ENCODE measurements around the gene MBD3L3. TPM values are rescaled to one million over a fixed set of nuclear protein-coding genes. Genes with fewer than 3 reads are reported as not detected.

Gene MBD3L3
- total RNA-seq, 4 donors from 2014 or later: not detected

DNA sequence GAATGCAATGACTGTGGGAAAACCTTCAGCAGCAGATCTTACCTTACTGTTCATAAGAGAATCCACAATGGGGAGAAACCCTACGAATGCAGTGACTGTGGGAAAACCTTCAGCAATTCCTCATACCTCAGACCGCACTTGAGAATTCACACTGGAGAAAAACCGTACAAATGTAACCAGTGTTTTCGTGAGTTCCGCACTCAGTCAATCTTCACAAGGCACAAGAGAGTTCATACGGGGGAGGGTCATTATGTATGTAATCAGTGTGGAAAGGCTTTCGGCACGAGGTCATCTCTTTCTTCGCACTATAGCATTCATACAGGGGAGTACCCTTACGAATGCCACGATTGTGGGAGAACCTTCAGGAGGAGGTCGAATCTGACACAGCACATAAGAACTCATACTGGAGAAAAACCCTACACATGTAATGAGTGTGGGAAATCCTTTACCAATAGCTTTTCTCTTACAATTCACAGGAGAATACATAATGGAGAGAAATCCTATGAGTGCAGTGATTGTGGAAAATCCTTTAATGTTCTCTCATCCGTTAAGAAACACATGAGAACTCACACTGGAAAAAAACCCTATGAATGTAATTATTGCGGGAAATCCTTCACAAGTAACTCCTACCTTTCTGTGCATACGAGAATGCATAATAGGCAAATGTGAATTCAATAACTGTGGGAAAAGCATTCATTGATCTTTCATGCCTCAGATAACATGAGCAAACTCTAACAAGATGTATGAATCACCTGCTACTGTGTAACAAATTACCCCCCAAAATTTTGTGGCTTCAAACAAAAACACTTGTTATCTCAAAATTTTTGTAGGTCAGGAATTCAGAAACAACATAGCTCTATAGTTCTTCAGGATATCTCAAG lies 24.8 kb upstream of the MBD3L3 start:
- no peaks in the 10 kb centered on the region for H3K4me1 ChIP-seq
- peak overlapping the region in 2 of 4 donors; percentile 3 to 10 for H3K4me3 ChIP-seq
- peaks cover 28 to 84% of the 10 kb centered on the region in 2 donors for H3K36me3 ChIP-seq
- H3K27me3 ChIP-seq: no peaks in the 10 kb centered on the region
- in situ Hi-C loops (cut with MboI; ENCODE audit: low sequenced_read_pairs in 4 of 4) (loop anchor here in 1 of 4 donors (25.0 kb wide), 1 partner anchor 729 kb away; no protein-coding TSS in a partner anchor), intact Hi-C loops (cut with DNase I; ENCODE audit: low total_unique reads) (no loop called here)
- peaks cover 18 to 88% (median 56%) of the 10 kb centered on the region in 3 donors for H3K9me3 ChIP-seq
- TF ChIP-seq, protein P1, sequence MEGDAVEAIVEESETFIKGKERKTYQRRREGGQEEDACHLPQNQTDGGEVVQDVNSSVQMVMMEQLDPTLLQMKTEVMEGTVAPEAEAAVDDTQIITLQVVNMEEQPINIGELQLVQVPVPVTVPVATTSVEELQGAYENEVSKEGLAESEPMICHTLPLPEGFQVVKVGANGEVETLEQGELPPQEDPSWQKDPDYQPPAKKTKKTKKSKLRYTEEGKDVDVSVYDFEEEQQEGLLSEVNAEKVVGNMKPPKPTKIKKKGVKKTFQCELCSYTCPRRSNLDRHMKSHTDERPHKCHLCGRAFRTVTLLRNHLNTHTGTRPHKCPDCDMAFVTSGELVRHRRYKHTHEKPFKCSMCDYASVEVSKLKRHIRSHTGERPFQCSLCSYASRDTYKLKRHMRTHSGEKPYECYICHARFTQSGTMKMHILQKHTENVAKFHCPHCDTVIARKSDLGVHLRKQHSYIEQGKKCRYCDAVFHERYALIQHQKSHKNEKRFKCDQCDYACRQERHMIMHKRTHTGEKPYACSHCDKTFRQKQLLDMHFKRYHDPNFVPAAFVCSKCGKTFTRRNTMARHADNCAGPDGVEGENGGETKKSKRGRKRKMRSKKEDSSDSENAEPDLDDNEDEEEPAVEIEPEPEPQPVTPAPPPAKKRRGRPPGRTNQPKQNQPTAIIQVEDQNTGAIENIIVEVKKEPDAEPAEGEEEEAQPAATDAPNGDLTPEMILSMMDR (IDR thresholded peaks at IDR 0.05 in 4 of 5, conservative IDR thresholded peaks at IDR 0.05 in 1 of 5): no peak
- DNase-seq (no peak), ATAC-seq (no peak)
- no peak overlapping the region for H3K27ac ChIP-seq

DNA sequence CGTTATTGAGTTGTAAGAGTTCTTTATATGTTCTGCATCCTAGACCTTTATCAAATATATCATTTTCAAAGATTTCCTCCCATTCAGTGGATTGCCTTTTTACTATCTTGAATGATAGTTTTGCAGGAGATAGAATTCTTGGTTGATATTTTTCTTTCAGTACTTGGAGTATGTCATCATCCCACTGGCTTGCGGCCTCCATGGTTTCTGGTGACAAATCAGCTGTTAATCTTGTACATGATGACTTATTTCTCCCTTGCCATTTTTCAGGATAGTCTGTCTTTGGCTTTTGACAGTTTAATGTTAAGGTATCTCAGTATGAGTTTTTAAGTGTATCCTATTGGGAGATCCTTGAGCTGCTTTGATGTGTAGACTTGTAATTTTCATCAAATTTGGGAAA lies 19.5 kb upstream of the MBD3L3 start:
- Histone ChIP-seq H3K36me3 (peaks cover 24 to 100% of the 10 kb centered on the region in 2 donors), H3K27ac (no peak overlapping the region), H3K9me3 (peaks cover 5 to 61% (median 28%) of the 10 kb centered on the region in 3 donors), H3K4me3 (peak overlapping the region in 1 of 4 donors; percentile 30), H3K4me1 (no peaks in the 10 kb centered on the region), H3K27me3 (no peaks in the 10 kb centered on the region)
- no peak for TF ChIP-seq POLR2A (IDR thresholded peaks at IDR 0.05)
- TF ChIP-seq, protein P1 (IDR thresholded peaks at IDR 0.05 in 4 of 5, conservative IDR thresholded peaks at IDR 0.05 in 1 of 5): no peak
- DNase-seq (no peak), ATAC-seq (no peak)
- in situ Hi-C loops (cut with MboI; ENCODE audit: low sequenced_read_pairs in 4 of 4): loop anchor here in 1 of 4 donors (25.0 kb wide), 1 partner anchor 734 kb away; no protein-coding TSS in a partner anchor
- intact Hi-C loops (cut with DNase I; ENCODE audit: low total_unique reads): no loop called here

DNA sequence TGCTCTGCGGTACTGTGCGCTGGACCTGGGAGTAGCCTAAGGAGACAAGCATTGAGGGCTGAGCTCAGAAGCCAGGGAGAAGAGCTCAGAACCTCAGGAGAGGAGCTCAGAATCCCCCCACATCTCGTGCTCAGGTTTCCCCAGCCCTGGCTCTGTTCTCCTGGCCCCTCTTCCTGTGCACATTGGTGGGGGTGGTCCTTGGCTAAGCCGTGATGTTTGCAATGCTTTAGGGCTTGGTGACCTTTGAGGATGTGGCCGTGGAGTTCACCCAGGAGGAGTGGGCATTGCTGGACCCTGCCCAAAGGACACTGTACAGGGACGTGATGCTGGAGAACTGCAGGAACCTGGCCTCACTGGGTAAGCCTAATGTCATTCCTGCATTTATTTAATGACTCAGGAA lies 17.7 kb upstream of the MBD3L3 start:
- H3K36me3 ChIP-seq: peaks cover 12 to 100% of the 10 kb centered on the region in 2 donors
- ATAC-seq: no peak
- no peak for DNase-seq
- H3K27me3 ChIP-seq: no peaks in the 10 kb centered on the region
- H3K4me1 ChIP-seq: no peaks in the 10 kb centered on the region
- in situ Hi-C loops (cut with MboI; ENCODE audit: low sequenced_read_pairs in 4 of 4) (loop anchor here in 1 of 4 donors (25.0 kb wide), 1 partner anchor 736 kb away; no protein-coding TSS in a partner anchor), intact Hi-C loops (cut with DNase I; ENCODE audit: low total_unique reads) (no loop called here)
- no peak overlapping the region for H3K4me3 ChIP-seq
- H3K27ac ChIP-seq: no peak overlapping the region
- peaks cover 5 to 42% (median 22%) of the 10 kb centered on the region in 3 donors for H3K9me3 ChIP-seq
- TF ChIP-seq, protein P1 (IDR thresholded peaks at IDR 0.05 in 4 of 5, conservative IDR thresholded peaks at IDR 0.05 in 1 of 5): no peak
- TF ChIP-seq POLR2A (IDR thresholded peaks at IDR 0.05): no peak

DNA sequence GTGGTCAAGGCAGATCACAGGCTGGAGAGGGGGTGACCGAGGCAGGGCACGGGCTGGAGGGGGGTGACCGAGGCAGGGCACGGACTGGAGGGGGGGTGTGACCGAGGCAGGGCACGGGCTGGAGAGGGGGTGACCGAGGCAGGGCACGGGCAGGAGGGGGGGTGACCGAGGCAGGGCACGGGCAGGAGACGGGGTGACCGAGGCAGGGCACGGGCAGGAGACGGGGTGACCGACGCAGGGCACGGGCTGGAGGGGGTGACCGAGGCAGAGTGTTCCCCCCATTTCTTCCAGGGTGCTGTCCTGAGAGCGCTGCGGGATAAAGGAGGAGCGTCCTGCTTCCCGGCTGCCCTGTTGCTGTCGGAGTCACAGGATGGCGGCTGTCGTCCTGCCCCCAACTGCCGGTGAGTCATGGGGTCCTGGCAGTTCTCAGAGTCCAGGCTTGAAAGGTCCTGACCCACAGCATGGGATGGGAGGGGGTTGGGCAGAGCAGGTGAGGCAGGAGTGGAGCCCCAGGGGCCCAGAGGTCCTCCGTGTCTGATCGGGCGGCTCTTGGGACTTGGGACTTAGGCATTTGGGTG lies 16.3 kb upstream of the MBD3L3 start:
- Histone ChIP-seq H3K4me3 (no peak overlapping the region), H3K27ac (no peak overlapping the region), H3K9me3 (peaks cover 0 to 29% (median 14%) of the 10 kb centered on the region in 3 donors), H3K27me3 (no peaks in the 10 kb centered on the region), H3K4me1 (peaks cover 7 to 9% of the 10 kb centered on the region in 2 donors), H3K36me3 (peaks cover 8 to 96% of the 10 kb centered on the region in 2 donors)
- DNase-seq: no peak
- ATAC-seq: no peak
- intact Hi-C loops (cut with DNase I; ENCODE audit: low total_unique reads) (no loop called here), in situ Hi-C loops (cut with MboI; ENCODE audit: low sequenced_read_pairs in 4 of 4) (loop anchor here in 1 of 4 donors (25.0 kb wide), 1 partner anchor 738 kb away; no protein-coding TSS in a partner anchor)
- TF ChIP-seq, protein P1 (IDR thresholded peaks at IDR 0.05 in 4 of 5, conservative IDR thresholded peaks at IDR 0.05 in 1 of 5): no peak
- no peak for TF ChIP-seq POLR2A (IDR thresholded peaks at IDR 0.05)

All from gastrocnemius medialis (tissue), 4 donors.